Astrocyte (in vitro differentiated cells and primary cell): ENCODE data around the gene CEP250. TPM values are rescaled to one million over a fixed set of nuclear protein-coding genes. Genes with fewer than 3 reads are reported as not detected.

ENCODE experiments used
- DNase-seq: peaks from one replicate; pipeline ENCODE4 v3.0.0-alpha.2; 2010; ENCODE audit warnings: low read depth
- FAIRE-seq: peaks from 2 replicates; lab custom pipeline; 2011; peaks lifted over from hg19 to GRCh38; lab: Jason Lieb, UNC
- H2AFZ ChIP-seq: 2 replicates; pipeline ENCODE4 v1.6.0; 2012; ENCODE audit warnings: low read depth, low read length, inconsistent platforms
- H3K27ac ChIP-seq: 2 replicates; pipeline ENCODE4 v1.5.1; 2011; ENCODE audit warnings: low read depth, low read length, inconsistent platforms
- H3K27me3 ChIP-seq: 2 replicates; pipeline ENCODE4 v1.6.0; 2011; ENCODE audit warnings: low read length, inconsistent platforms; ENCODE audit not compliant: insufficient read depth
- H3K36me3 ChIP-seq: 2 replicates; pipeline ENCODE4 v1.5.1; 2011; ENCODE audit warnings: low read length, inconsistent platforms; ENCODE audit not compliant: insufficient read depth
- H3K4me1 ChIP-seq: 2 replicates; pipeline ENCODE4 v1.5.1; 2011; ENCODE audit warnings: low read length, inconsistent platforms; ENCODE audit not compliant: insufficient read depth
- H3K4me2 ChIP-seq: 2 replicates; pipeline ENCODE4 v1.6.0; 2012; ENCODE audit warnings: low read length, inconsistent platforms
- H3K4me3 ChIP-seq: 2 replicates; pipeline ENCODE4 v1.5.1; 2011; ENCODE audit warnings: low read depth, mild to moderate bottlenecking, low read length, inconsistent platforms; ENCODE audit not compliant: insufficient read depth
- H3K79me2 ChIP-seq: 2 replicates; pipeline ENCODE4 v1.6.0; 2012; ENCODE audit warnings: mild to moderate bottlenecking, low read length, inconsistent platforms; ENCODE audit not compliant: insufficient read depth
- H3K9ac ChIP-seq: 2 replicates; pipeline ENCODE4 v1.6.0; 2012; ENCODE audit warnings: mild to moderate bottlenecking, low read length, inconsistent platforms
- H3K9me3 ChIP-seq: 2 replicates; pipeline ENCODE4 v1.5.1; 2012; ENCODE audit warnings: low read depth, mild to moderate bottlenecking, low read length, inconsistent platforms; ENCODE audit not compliant: insufficient read depth
- H4K20me1 ChIP-seq: 2 replicates; pipeline ENCODE4 v1.6.0; 2012; ENCODE audit warnings: low read length, inconsistent platforms; ENCODE audit not compliant: insufficient read depth
- H3K27ac Mint-ChIP-seq: one replicate; pipeline ENCODE4 v1.8.0; 2021; ENCODE audit warnings: mild to moderate bottlenecking, mixed read lengths; ENCODE audit not compliant: unreplicated experiment
- H3K27me3 Mint-ChIP-seq: one replicate; pipeline ENCODE4 v1.8.0; 2021; ENCODE audit warnings: low read depth, mixed read lengths; ENCODE audit not compliant: unreplicated experiment
- H3K36me3 Mint-ChIP-seq: one replicate; pipeline ENCODE4 v1.8.0; 2021; ENCODE audit warnings: low read depth, mixed read lengths; ENCODE audit not compliant: unreplicated experiment
- H3K4me1 Mint-ChIP-seq: one replicate; pipeline ENCODE4 v1.8.0; 2021; ENCODE audit warnings: low read depth, mixed read lengths; ENCODE audit not compliant: unreplicated experiment
- H3K4me3 Mint-ChIP-seq: one replicate; pipeline ENCODE4 v1.8.0; 2021; ENCODE audit warnings: mild to moderate bottlenecking, moderate library complexity, mixed read lengths; ENCODE audit not compliant: unreplicated experiment
- H3K9me3 Mint-ChIP-seq: one replicate; pipeline ENCODE4 v1.8.0; 2021; ENCODE audit warnings: mild to moderate bottlenecking, mixed read lengths; ENCODE audit not compliant: unreplicated experiment
- EZH2 ChIP-seq: IDR thresholded peaks from 2 replicates; pipeline ENCODE4 v1.6.1; 2012; ENCODE audit warnings: mild to moderate bottlenecking, low read length, inconsistent platforms; ENCODE audit not compliant: insufficient read depth
- total RNA-seq: library from RNA; stranded (reverse); gene quantifications from 2 replicates; pipeline ENCODE4 v1.2.1, GENCODE V29; 2021
- TF ChIP-seq, protein P1 (sequence below): IDR thresholded peaks from 2 replicates; pipeline ENCODE4 v1.5.1; 2011; ENCODE audit warnings: low read depth, mild to moderate bottlenecking, inconsistent platforms, low read length, moderate library complexity; ENCODE audit not compliant: insufficient read depth

Gene CEP250
- total RNA-seq, 1 donor from 2014 or later, result 107 TPM

GRCh38 chr20:35437599-35437998 is 17.8 kb upstream of the CEP250 start:
- Histone ChIP-seq H3K9me3 (no peaks in the 10 kb centered on the region), H2AFZ (peak overlapping the region; percentile 53), H3K4me3 (peak overlapping the region; percentile 48), H3K4me1 (peaks cover 36% of the 10 kb centered on the region), H3K79me2 (peaks cover 43% of the 10 kb centered on the region), H3K36me3 (no peaks in the 10 kb centered on the region), H3K4me2 (peak overlapping the region; percentile 80), H3K9ac (peak overlapping the region; percentile 75), H4K20me1 (peaks cover 5% of the 10 kb centered on the region), H3K27ac (peak overlapping the region; percentile 75), H3K27me3 (no peaks in the 10 kb centered on the region)
- Mint-ChIP-seq H3K36me3 (no peaks in the 10 kb centered on the region), H3K4me3 (peak overlapping the region; percentile 81), H3K27ac (peak overlapping the region; percentile 90), H3K27me3 (no peaks in the 10 kb centered on the region), H3K9me3 (peaks cover 3% of the 10 kb centered on the region), H3K4me1 (peaks cover 22% of the 10 kb centered on the region)
- DNase-seq (no peak), FAIRE-seq (no peak)
- TF ChIP-seq, protein P1, sequence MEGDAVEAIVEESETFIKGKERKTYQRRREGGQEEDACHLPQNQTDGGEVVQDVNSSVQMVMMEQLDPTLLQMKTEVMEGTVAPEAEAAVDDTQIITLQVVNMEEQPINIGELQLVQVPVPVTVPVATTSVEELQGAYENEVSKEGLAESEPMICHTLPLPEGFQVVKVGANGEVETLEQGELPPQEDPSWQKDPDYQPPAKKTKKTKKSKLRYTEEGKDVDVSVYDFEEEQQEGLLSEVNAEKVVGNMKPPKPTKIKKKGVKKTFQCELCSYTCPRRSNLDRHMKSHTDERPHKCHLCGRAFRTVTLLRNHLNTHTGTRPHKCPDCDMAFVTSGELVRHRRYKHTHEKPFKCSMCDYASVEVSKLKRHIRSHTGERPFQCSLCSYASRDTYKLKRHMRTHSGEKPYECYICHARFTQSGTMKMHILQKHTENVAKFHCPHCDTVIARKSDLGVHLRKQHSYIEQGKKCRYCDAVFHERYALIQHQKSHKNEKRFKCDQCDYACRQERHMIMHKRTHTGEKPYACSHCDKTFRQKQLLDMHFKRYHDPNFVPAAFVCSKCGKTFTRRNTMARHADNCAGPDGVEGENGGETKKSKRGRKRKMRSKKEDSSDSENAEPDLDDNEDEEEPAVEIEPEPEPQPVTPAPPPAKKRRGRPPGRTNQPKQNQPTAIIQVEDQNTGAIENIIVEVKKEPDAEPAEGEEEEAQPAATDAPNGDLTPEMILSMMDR, result no peak
- TF ChIP-seq EZH2, result no peak

- Histone ChIP-seq H2AFZ (peak overlapping the region; percentile 67), H3K4me2 (peak overlapping the region; percentile 51), H3K9me3 (no peaks in the 10 kb centered on the region), H3K4me1 (peaks cover 16% of the 10 kb centered on the region), H3K9ac (no peak overlapping the region), H3K27me3 (no peaks in the 10 kb centered on the region), H4K20me1 (no peaks in the 10 kb centered on the region), H3K79me2 (no peaks in the 10 kb centered on the region), H3K27ac (peak overlapping the region; percentile 67), H3K36me3 (no peaks in the 10 kb centered on the region), H3K4me3 (no peak overlapping the region)
- Mint-ChIP-seq H3K4me1 (peaks cover 18% of the 10 kb centered on the region), H3K4me3 (no peak overlapping the region), H3K27ac (no peak overlapping the region), H3K9me3 (peaks cover 3% of the 10 kb centered on the region), H3K27me3 (no peaks in the 10 kb centered on the region), H3K36me3 (no peaks in the 10 kb centered on the region)
- TF ChIP-seq, protein P1, result no peak
- TF ChIP-seq EZH2, result no peak
- FAIRE-seq (no peak), DNase-seq (peak; percentile 79)
Measured at GRCh38 chr20:35443003-35443402, 12.4 kb upstream of the CEP250 start.

DNA sequence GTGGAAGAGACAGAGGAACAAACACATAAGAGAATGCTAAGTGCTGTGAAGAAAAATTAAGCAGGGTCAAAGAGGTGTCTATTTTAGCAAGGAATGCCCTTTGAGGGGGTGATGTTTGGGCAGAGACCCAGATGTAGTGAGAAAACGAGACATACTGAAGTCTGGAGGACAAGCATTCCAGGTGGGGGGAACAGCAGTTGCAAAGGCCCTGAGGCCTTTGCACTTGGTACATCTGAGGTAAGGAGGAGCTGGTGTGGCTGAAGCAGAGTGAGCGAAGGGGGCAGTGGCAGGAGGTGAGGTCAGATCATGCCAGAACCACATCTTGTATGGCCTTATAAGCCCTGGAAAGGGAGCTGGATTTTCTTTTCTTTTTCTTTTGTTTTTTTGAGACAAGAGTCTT is 11.2 kb upstream of the CEP250 start:
- DNase-seq (no peak), FAIRE-seq (no peak)
- Histone ChIP-seq H3K9me3 (no peaks in the 10 kb centered on the region), H3K79me2 (no peaks in the 10 kb centered on the region), H3K4me1 (peaks cover 6% of the 10 kb centered on the region), H2AFZ (no peak overlapping the region), H3K4me2 (no peak overlapping the region), H3K4me3 (no peak overlapping the region), H3K9ac (no peak overlapping the region), H3K27ac (no peak overlapping the region), H3K27me3 (no peaks in the 10 kb centered on the region), H3K36me3 (no peaks in the 10 kb centered on the region), H4K20me1 (no peaks in the 10 kb centered on the region)
- no peak overlapping the region for H3K4me3 Mint-ChIP-seq
- peaks cover 9% of the 10 kb centered on the region for H3K4me1 Mint-ChIP-seq
- H3K9me3 Mint-ChIP-seq, result peaks cover 3% of the 10 kb centered on the region
- H3K27me3 Mint-ChIP-seq, result no peaks in the 10 kb centered on the region
- H3K27ac Mint-ChIP-seq, result no peak overlapping the region
- TF ChIP-seq EZH2, result no peak
- TF ChIP-seq, protein P1, result no peak
- peaks cover 2% of the 10 kb centered on the region for H3K36me3 Mint-ChIP-seq
